RWPE2 (cell line): ENCODE results near the gene UEVLD.
A peak's percentile ranks its signal among the peaks of the same experiment; 100 is the strongest.
"Not testable (repeated sequence)": the region's sequence is repeated elsewhere in the genome, so short reads cannot be mapped to it uniquely, and the experiment has no call there.

Source experiments
- ATAC-seq: fragments of 200-7000 bp; cut with Tn5 transposase; 3 replicates; pipeline ENCODE4 v1.9.1; 2021; ENCODE audit warnings: low read depth
- DNase-seq: peaks from one replicate; pipeline ENCODE4 v3.0.0-alpha.2; 2020; ENCODE audit warnings: low spot score
- H3K27ac ChIP-seq: fragments of 450-650 bp; 2 replicates; pipeline ENCODE4 v1.5.1; 2017; ENCODE audit warnings: mild to moderate bottlenecking; ENCODE audit not compliant: poor library complexity, severe bottlenecking
- H3K27me3 ChIP-seq: fragments of 250-450 bp; sonication (Bioruptor Pico); 2 replicates; pipeline ENCODE4 v1.5.1; 2021; ENCODE audit warnings: mild to moderate bottlenecking, moderate library complexity; ENCODE audit not compliant: insufficient read depth, poor library complexity, severe bottlenecking
- H3K36me3 ChIP-seq: fragments of 250-450 bp; sonication (Bioruptor Pico); 2 replicates; pipeline ENCODE4 v1.5.1; 2020; ENCODE audit warnings: low read depth, mild to moderate bottlenecking, moderate library complexity
- H3K4me1 ChIP-seq: fragments of 250-450 bp; sonication (Bioruptor Pico); 2 replicates; pipeline ENCODE4 v1.5.1; 2021; ENCODE audit warnings: mild to moderate bottlenecking, moderate library complexity; ENCODE audit not compliant: insufficient read depth, poor library complexity, severe bottlenecking
- H3K4me3 ChIP-seq: fragments of 250-450 bp; sonication (Bioruptor Pico); 2 replicates; pipeline ENCODE4 v1.5.1; 2021; ENCODE audit warnings: mild to moderate bottlenecking, moderate library complexity; ENCODE audit not compliant: severe bottlenecking
- H3K9me3 ChIP-seq: fragments of 250-450 bp; sonication (Bioruptor Pico); 2 replicates; pipeline ENCODE4 v1.5.1; 2021; ENCODE audit warnings: mild to moderate bottlenecking, moderate library complexity; ENCODE audit not compliant: severe bottlenecking
- CTCF ChIP-seq: fragments of 450-650 bp; IDR thresholded peaks from one replicate; pipeline ENCODE4 v1.5.1; 2017; ENCODE audit warnings: mild to moderate bottlenecking, moderate library complexity; ENCODE audit not compliant: poor library complexity, severe bottlenecking

Gene UEVLD

GRCh38 chr11:18600915-18601569, 12.5 kb upstream of the UEVLD start:
- TF ChIP-seq CTCF, result no peak

GRCh38 chr11:18599739-18600230, 11.3 kb upstream of the UEVLD start, which contains the start of gene MISFA:
TSS of gene MISFA (plus strand) at chr11:18599789. CDS start at chr11:18599929, 140 bp downstream.
- no peak within 1 kb of the TSS for H3K27ac ChIP-seq
- DNase-seq (no peak), ATAC-seq (no peak)
- no peaks in the 10 kb centered on the region for H3K9me3 ChIP-seq
- H3K4me1 ChIP-seq, result peaks cover 11% of the 10 kb centered on the region
- H3K4me3 ChIP-seq, result no peak within 1 kb of the TSS
- no peak for TF ChIP-seq CTCF
- no peaks in the 10 kb centered on the region for H3K27me3 ChIP-seq
- H3K36me3 ChIP-seq, result peaks cover 9% of the 10 kb centered on the region; the same call in 1 of the 2 replicates

More at GRCh38 chr11:18600915-18601569, 12.5 kb upstream of the UEVLD start:
- no peaks in the 10 kb centered on the region for H3K9me3 ChIP-seq
- ATAC-seq, result no peak
- no peak overlapping the region for H3K4me3 ChIP-seq
- H3K27me3 ChIP-seq, result no peaks in the 10 kb centered on the region
- DNase-seq, result no peak
- H3K36me3 ChIP-seq, result peaks cover 7% of the 10 kb centered on the region; the same call in 1 of the 2 replicates
- no peak overlapping the region for H3K27ac ChIP-seq
- no peaks in the 10 kb centered on the region for H3K4me1 ChIP-seq

- ATAC-seq (peak; percentile 90), DNase-seq (no peak)
- no peak overlapping the region for H3K4me3 ChIP-seq
- peaks cover 17% of the 10 kb centered on the region for H3K4me1 ChIP-seq
- TF ChIP-seq CTCF, result no peak
- peak overlapping the region; percentile 33 for H3K27ac ChIP-seq
- H3K27me3 ChIP-seq, result no peaks in the 10 kb centered on the region
- peaks cover 7% of the 10 kb centered on the region; the same call in 1 of the 2 replicates for H3K36me3 ChIP-seq
- H3K9me3 ChIP-seq, result no peaks in the 10 kb centered on the region
Measured at GRCh38 chr11:18594999-18595749, 6.6 kb upstream of the UEVLD start.

GRCh38 chr11:18594088-18594487, 5.6 kb upstream of the UEVLD start:
- H3K27me3 ChIP-seq, H3K4me3 ChIP-seq, H3K27ac ChIP-seq, H3K36me3 ChIP-seq, DNase-seq, H3K9me3 ChIP-seq, ATAC-seq: not testable (repeated sequence)
- peaks cover 25% of the 10 kb centered on the region for H3K4me1 ChIP-seq

GRCh38 chr11:18590571-18590970, 2.0 kb upstream of the UEVLD start:
- Histone ChIP-seq H3K27ac (no peak overlapping the region), H3K27me3 (no peaks in the 10 kb centered on the region), H3K4me1 (peaks cover 22% of the 10 kb centered on the region), H3K4me3 (no peak overlapping the region), H3K9me3 (no peaks in the 10 kb centered on the region), H3K36me3 (peaks cover 8% of the 10 kb centered on the region)
- ATAC-seq, result no peak
- TF ChIP-seq CTCF, result no peak
- no peak for DNase-seq
